K562 (cell line): Measurements from ENCODE around the gene AHI1. TPM values are rescaled to one million over a fixed set of nuclear protein-coding genes. Genes with fewer than 3 reads are reported as not detected.
A peak's percentile ranks its signal among the peaks of the same experiment; 100 is the strongest.

Source experiments
- BCOR ChIP-seq: fragments of 450-650 bp; IDR thresholded peaks from 2 replicates; pipeline ENCODE4 v1.6.1; 2016
- CBX1 ChIP-seq: sonication (generic); IDR thresholded peaks from 2 replicates; pipeline ENCODE4 v1.6.1; 2016; ENCODE audit warnings: antibody characterized with exemption, low read depth, mild to moderate bottlenecking
- CTBP1 ChIP-seq: fragments of 450-650 bp; IDR thresholded peaks from 2 replicates; pipeline ENCODE4 v1.6.1; 2016; ENCODE audit warnings: borderline replicate concordance
- EP400 ChIP-seq: fragments of 450-650 bp; IDR thresholded peaks from 2 replicates; pipeline ENCODE4 v1.6.1; 2017; ENCODE audit warnings: antibody characterized with exemption, mild to moderate bottlenecking, moderate library complexity
- GTF2B ChIP-seq: IDR thresholded peaks from 2 replicates; pipeline ENCODE4 v1.6.1; 2011; ENCODE audit not compliant: insufficient read length; ENCODE audit errors: extremely low read depth
- HDAC2 ChIP-seq: fragments of 450-650 bp; IDR thresholded peaks from 2 replicates; pipeline ENCODE4 v1.6.1; 2016; ENCODE audit warnings: mild to moderate bottlenecking
- ILK ChIP-seq: fragments of 450-650 bp; IDR thresholded peaks from 2 replicates; pipeline ENCODE4 v1.6.1; 2016; ENCODE audit warnings: missing genetic modification characterization, low read depth, mild to moderate bottlenecking, missing compliant biosample characterization, moderate library complexity, borderline replicate concordance
- JUND ChIP-seq, 2 experiments: IDR thresholded peaks; 2 replicates in 1 of 2; 3 replicates in 1 of 2; pipeline ENCODE4 v1.6.1; 2011; ENCODE audit warnings: borderline replicate concordance in 2 of 2, low read depth in 2 of 2, low read length in 2 of 2, improper control_type of control experiment in 1 of 2, missing biosample characterization in 1 of 2, missing genetic modification characterization in 1 of 2, missing genetic modification reagents in 1 of 2
- KDM1A ChIP-seq, 2 experiments: fragments of 450-650 bp; IDR thresholded peaks; 2 replicates each; pipeline ENCODE4 v1.6.1; 2016; ENCODE audit warnings: mild to moderate bottlenecking in 2 of 2
- KDM2B ChIP-seq: fragments of 250-450 bp; sonication (Bioruptor Pico); IDR thresholded peaks from 2 replicates; pipeline ENCODE4 v1.8.0; 2021; ENCODE audit warnings: mild to moderate bottlenecking, moderate library complexity
- KDM5B ChIP-seq: fragments of 200-600 bp; sonication (generic); IDR thresholded peaks from 2 replicates; pipeline ENCODE4 v1.6.1; 2012; ENCODE audit warnings: low read depth, mild to moderate bottlenecking, moderate library complexity, low read length, control low read depth, inconsistent platforms; ENCODE audit not compliant: insufficient replicate concordance
- NRF1 ChIP-seq, 2 experiments: fragments of 450-650 bp; IDR thresholded peaks in 1 of 2; conservative IDR thresholded peaks in 1 of 2; 2 replicates each; pipeline ENCODE4 v1.6.1; 2014; ENCODE audit warnings: mild to moderate bottlenecking in 2 of 2
- PKNOX1 ChIP-seq: fragments of 450-650 bp; IDR thresholded peaks from 2 replicates; pipeline ENCODE4 v1.6.1; 2016
- SRSF7 ChIP-seq: fragments of 200-400 bp; formaldehyde crosslinking; optimal IDR thresholded peaks from 2 replicates; pipeline ENCODE3; 2017; ENCODE audit warnings: mild to moderate bottlenecking, low read depth, low read length
- ZNF133 ChIP-seq: fragments of 250-450 bp; sonication (Bioruptor Pico); IDR thresholded peaks from 2 replicates; pipeline ENCODE4 v1.4.0; 2020; ENCODE audit warnings: mild to moderate bottlenecking
- ZNF134 ChIP-seq: fragments of 250-450 bp; sonication (Bioruptor Pico); conservative IDR thresholded peaks from 2 replicates; pipeline ENCODE4 v1.4.0; 2020
- ZNF444 ChIP-seq: fragments of 250-450 bp; sonication (Bioruptor Pico); IDR thresholded peaks from 2 replicates; pipeline ENCODE4 v1.4.0; 2020; ENCODE audit warnings: mild to moderate bottlenecking, moderate library complexity
- ZNF609 ChIP-seq: sonication (generic); formaldehyde crosslinking; IDR thresholded peaks from 2 replicates; pipeline ENCODE4 v1.8.1; 2023; ENCODE audit warnings: missing genetic modification reagents, mild to moderate bottlenecking, borderline replicate concordance
- ZNF740 ChIP-seq, 3 experiments: fragments of 200-800 bp in 1 of 3; sonication (Bioruptor generic) in 1 of 3; sonication (generic) in 1 of 3; formaldehyde crosslinking in 1 of 3; IDR thresholded peaks; 2 replicates each; pipeline versions ENCODE4 v1.6.1 to v1.8.0; 2016 to 2022; ENCODE audit warnings: mild to moderate bottlenecking in 2 of 3, missing compliant biosample characterization in 2 of 3, missing genetic modification characterization in 2 of 3, missing genetic modification reagents in 1 of 3
- polyA plus RNA-seq, 8 experiments: library from polyadenylated mRNA; depleted of rRNA in 4 of 8; stranded (reverse) in 5 of 8; unstranded in 3 of 8; fragments of >200 nt; fragmentation: Nextera tagmentation in 2 of 8; fragmentation: Illumina TruSeq in 1 of 8; extraction: Ambion mirVana in 2 of 8; extraction: Trizol in 1 of 8; gene quantifications; 2 replicates each; pipeline versions ENCODE4 v1.2.1 to v1.2.3, GENCODE V29; 2011 to 2014; ENCODE audit warnings: inconsistent platforms in 1 of 8, missing spikeins in 1 of 8
- total RNA-seq, 7 experiments: library from RNA; depleted of rRNA in 6 of 7; stranded (reverse); fragments of >200 nt in 6 of 7; fragmentation: Illumina TruSeq in 2 of 7; extraction: Trizol in 2 of 7; gene quantifications; 2 replicates each; pipeline versions ENCODE4 v1.2.1 to v1.2.3, GENCODE V29; 2011 to 2021; ENCODE audit warnings: low replicate concordance in 1 of 7

Gene AHI1
- total and polyA plus RNA-seq, 9 of the 15 experiments (the other 6 are each of a cell fraction or from before 2014, with no cell fraction given): 24.7 to 54.9 (median 32.2) TPM

GRCh38 chr6:135306740-135307420 lies 190.7 kb downstream of the AHI1 start (continued):
- TF ChIP-seq GTF2B: no peak
- TF ChIP-seq PKNOX1: no peak
- TF ChIP-seq NRF1 (conservative IDR thresholded peaks at IDR 0.05 in 1 of 2, IDR thresholded peaks at IDR 0.05 in 1 of 2): no peak
- no peak for TF ChIP-seq ILK (tag)
- TF ChIP-seq ZNF134: no peak
- peak; percentile 34; the same call in 1 of the 2 replicates for TF ChIP-seq EP400
- TF ChIP-seq JUND (IDR thresholded peaks at IDR 0.05; ENCODE audit: borderline replicate concordance, low read depth, low read length): peak; percentile 69
- peak; percentile 25; the same call in 1 of the 3 replicates for TF ChIP-seq JUND (tag; IDR thresholded peaks at IDR 0.05; ENCODE audit: borderline replicate concordance, low read depth, low read length)
- no peak for TF ChIP-seq BCOR
- TF ChIP-seq CBX1: no peak
- TF ChIP-seq ZNF133 (CRISPR knock-in tag): no peak
- no peak for TF ChIP-seq KDM2B (CRISPR knock-in tag)
- no peak for TF ChIP-seq KDM5B
- TF ChIP-seq ZNF609 (CRISPR knock-in tag): no peak
- peak; percentile 81 to 90 for TF ChIP-seq KDM1A (IDR thresholded peaks at IDR 0.05)
- peak; percentile 88 for TF ChIP-seq HDAC2
- no peak for TF ChIP-seq ZNF444
- TF ChIP-seq CTBP1: peak; percentile 90
- no peak for TF ChIP-seq SRSF7
- no peak for TF ChIP-seq ZNF740 (CRISPR knock-in tag; IDR thresholded peaks at IDR 0.05)
- TF ChIP-seq ZNF740 (tag; IDR thresholded peaks at IDR 0.05): no peak
